ENCODE results near the gene COQ2.
A peak's percentile ranks its signal among the peaks of the same experiment; 100 is the strongest.
"Not testable (repeated sequence)": the region's sequence is repeated elsewhere in the genome, so short reads cannot be mapped to it uniquely, and the experiment has no call there.

The COQ2 gene, protein sequence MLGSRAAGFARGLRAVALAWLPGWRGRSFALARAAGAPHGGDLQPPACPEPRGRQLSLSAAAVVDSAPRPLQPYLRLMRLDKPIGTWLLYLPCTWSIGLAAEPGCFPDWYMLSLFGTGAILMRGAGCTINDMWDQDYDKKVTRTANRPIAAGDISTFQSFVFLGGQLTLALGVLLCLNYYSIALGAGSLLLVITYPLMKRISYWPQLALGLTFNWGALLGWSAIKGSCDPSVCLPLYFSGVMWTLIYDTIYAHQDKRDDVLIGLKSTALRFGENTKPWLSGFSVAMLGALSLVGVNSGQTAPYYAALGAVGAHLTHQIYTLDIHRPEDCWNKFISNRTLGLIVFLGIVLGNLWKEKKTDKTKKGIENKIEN

DNA sequence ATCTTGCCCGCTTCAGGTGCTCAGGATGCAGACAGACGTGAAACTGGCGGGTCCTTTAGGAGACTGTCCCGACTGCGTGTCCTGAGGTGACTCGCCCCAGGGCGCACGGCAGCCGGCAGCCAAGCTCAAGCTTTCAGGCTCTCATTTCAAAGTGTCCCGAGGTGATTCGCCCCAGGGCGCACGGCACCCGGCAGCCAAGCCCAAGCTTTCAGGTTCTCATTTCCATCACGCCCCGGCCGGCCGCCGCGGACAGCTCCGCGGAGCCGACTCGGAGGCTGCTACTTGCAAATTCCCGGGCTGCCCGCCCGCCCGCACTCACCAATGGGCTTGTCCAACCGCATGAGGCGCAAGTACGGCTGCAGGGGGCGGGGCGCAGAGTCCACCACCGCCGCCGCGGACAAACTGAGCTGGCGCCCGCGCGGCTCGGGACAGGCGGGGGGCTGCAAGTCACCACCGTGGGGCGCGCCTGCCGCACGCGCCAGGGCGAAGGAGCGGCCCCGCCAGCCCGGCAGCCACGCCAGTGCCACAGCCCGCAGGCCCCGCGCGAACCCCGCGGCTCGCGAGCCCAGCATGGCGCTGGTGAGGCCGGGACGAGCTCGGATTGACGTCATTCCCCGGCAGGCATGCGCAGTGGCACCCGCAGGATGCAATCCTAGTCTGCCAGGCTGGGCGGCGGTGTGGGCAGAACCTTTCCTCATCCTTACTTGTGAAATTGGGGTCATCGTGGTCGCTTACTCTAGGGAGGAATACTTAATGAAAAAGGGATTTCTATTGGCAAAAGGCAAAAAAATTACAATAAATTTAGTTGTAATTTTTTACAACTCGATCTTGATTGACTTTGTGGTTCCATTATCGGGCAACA, at the start of gene COQ2:
COQ2 (minus strand) TSS at position 606 of the 862 bp plus-strand sequence; CDS start at position 572, 34 bp downstream.
- DNase-seq (ENCODE audit: low read depth in 1 of 2, low spot score in 1 of 2): peak; percentile 83 to 92

DNA sequence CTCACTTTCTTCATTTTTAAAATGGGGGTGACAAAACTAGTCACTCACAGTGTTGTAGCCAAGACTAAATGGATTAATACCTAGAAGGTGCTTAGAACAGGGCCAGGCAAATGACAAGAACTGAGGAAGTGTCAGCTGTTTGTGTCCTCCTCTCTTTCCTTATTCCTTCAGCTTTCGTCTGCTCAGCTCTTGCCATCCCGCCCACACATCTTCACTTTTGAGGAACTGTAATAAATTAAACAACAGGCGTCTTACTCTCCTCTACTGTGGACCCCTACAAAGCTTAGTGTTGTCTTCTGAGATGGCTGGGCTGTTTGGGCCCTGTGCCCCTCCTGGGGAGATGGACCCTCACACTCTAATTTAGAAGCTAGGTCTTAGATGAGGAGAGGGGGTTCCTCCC, 47.4 kb upstream of the COQ2 start:
- no peak for DNase-seq (ENCODE audit: low read depth in 1 of 2, low spot score in 1 of 2)

DNA sequence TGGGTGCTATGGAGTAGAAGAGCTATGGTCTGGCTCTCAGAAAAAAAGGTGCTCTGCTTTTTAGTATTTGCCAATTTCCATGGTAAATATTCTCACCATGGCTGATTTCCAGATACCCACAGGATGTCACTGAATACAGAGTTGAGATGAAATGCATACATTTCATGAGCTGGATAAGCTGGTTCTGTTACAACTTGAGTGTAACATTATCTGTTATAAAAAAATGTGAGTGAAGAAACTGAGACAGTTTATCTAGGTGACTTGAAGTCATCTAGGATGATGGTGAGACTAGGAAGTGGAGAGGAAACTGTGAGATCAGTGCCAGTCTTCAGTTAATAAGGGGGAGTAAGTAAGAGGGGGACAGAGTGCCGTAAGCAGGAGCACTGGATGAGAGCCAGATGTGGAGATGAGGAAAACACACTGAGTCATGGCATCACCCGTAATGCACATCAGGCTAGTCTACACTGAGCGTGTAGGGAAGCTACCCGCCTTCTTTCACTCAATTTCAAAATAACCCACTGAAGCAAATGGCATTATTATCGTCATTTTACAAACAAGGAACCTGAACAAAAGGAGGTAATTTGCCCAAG, 45.0 kb upstream of the COQ2 start:
- DNase-seq (ENCODE audit: low read depth in 1 of 2, low spot score in 1 of 2): no peak

DNA sequence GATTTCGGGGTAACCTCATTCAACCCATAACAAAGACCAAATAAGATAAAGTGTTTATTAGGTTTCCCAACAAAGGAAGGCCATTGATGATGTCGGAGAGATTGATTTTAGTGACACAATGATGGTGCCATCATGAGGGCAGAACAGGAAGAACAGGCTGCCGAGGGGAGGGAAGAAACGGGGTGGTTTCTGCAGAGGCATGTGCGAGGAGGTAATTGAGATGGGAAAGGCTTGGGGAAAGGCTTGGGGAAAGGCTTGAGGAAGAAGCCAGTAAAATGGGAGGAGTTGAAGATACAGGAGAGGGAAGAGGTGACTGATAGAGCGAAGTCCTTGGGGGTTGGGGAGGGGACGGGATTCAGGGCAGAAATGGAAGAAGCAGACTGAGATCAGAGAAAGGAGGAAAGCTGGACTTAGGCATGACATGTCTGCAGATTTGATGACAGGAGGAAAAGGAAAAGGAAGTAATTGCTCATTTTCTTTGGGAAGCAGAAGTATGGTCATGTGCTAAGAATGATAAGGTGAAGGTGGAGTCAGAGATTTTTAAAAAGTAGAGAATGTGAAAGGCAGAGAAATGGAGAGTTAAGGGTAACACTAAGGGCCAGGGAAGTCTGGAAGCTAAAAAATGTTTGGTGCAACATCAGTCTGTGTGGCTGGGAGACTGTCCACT, 44.1 kb upstream of the COQ2 start:
- no peak for DNase-seq (ENCODE audit: low read depth in 1 of 2, low spot score in 1 of 2)

DNA sequence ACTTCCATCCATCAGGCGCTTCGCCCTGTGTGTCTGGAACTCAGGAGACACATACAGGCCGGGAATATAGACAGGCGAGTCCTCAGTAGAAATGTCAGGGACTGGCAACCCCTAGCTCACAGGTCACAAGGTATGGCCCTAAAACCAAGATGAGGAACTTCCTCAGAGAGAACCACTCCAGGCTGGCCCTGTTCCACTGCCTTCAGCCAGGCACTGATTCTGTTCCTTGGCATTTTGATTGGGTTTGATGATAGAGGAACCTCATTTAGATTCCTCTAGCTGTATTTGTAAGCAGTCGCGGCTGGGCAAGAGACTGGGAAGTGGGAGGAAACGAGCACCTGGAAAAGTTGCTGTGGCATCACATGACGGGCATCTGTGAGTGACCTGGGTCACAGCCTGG, 41.9 kb upstream of the COQ2 start:
- DNase-seq (ENCODE audit: low read depth in 1 of 2, low spot score in 1 of 2): no peak

DNA sequence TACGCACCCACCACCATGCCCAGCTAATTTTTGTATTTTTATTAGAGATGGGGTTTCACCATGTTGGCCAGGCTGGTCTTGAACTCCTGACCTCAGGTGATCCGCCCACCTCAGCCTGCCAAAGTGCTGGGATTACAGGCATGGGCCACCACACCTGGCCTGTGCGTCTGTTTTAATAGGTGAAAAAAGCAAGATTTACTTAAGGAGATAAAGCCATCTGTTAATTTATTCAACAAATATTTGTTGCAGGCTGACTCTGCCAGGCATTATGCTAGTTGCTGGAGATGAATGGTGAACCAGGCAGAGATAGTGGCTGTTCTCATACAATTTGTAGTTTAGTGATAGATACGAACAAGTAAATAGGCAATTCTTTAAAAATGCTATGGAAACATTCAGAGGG, 40.7 kb upstream of the COQ2 start:
- not testable (repeated sequence) for DNase-seq (ENCODE audit: low read depth in 1 of 2, low spot score in 1 of 2)

DNA sequence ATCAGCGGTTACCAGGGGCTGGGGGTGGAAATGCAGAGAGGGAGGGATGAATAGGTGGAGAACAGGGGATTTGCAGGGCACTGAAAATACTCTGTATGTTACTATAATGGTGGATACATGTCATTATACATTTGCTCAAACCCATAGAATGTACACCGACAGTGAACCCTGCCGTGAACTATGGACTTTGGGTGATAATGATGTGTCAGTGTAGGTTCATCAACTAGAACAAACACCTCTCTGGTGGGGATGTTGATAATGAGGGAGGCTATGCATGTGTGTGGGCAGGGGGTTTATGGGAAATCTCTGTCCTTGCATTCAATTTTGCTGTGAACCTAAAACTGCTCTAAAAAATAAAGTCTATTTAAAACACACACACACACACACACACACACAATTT, 38.5 kb upstream of the COQ2 start:
- DNase-seq (ENCODE audit: low read depth in 1 of 2, low spot score in 1 of 2): no peak

DNA sequence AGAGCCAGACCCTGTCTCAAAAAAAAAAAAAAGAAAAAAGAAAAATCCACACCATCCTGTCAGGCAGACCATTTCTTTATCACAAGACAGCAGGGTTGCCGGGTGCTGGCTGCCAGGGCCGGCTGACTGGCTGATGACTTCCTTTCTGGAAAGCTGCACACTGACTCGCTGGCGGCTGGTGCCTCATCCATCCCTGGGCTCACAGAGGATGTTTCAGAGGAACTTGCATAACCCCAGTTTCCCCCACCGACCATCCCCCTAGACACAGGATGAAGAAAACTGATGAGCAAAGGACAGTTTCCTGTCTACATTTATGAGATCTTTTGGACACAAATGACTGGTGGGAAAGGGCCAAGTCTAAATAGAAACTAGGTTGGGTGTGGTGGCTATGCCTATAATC, 36.0 kb upstream of the COQ2 start:
- no peak for DNase-seq (ENCODE audit: low read depth in 1 of 2, low spot score in 1 of 2)

DNA sequence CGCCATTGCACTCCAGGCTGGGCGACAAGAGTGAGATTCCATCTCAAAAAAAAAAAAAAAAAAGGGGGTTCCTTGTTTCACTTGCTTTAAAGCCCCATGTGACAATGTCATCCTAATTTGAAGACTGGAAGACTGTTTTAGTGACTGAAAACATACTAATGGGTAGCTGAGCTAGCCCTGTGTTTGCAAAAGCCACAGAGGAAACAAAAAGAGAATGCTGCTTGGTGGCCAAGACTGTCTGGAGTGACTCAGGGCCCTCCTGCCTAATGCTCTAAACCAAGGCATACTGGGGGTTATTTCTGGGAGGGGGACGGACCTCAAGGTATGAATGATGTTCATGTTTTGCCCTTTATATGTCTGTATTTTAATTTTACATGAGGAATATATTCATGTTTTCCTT, 34.1 kb upstream of the COQ2 start:
- no peak for DNase-seq (ENCODE audit: low read depth in 1 of 2, low spot score in 1 of 2)

DNA sequence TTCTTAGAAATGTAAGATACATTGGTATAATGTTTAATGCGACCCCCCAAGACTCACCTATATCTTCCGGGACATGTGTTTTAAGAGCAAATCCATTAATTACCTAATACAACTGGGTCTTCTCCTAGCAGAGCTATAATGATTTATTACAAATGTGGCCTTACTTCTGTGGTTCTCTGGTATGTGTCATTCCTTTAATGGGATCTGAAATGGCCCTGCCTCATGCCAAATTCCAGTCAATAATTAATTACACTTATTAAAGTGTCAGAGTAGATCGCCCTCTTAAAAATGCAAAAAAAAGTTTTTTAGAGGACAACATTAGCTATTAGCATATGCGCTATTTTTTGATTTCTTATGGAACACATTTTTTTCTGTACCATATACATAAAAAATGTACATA, 33.1 kb upstream of the COQ2 start:
- no peak for DNase-seq (ENCODE audit: low read depth in 1 of 2, low spot score in 1 of 2)

DNA sequence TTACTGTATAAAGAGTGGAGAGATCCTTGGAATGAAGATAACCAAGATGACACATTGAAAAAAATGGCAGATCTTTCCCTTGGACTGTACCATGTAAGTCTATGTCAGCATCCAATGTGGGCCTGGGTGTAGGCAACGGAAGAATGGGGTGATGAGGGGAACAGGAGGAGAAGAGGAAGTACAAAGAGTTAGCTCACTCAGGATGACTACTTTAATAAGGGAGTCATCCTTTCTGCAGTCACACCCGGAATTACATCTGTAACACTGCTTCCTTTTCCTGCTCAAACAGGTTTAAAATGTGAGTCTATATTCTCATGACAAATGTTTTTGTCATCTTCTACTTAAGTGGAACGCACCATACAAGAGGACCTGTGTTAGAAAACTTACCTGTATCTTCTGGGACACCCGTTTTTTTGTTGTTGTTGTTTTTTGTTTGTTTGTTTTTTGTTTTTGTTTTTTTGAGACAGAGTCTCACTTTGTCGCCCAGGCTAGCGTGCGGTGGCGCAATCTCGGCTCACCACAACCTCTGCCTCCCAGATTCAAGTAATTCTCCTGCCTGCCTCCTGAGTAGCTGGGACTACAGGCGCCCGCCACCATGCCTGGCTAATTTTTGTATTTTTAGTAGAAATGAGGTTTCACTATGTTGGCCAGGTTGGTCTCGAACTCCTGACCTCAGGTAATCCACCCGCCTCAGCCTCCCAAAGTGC, 32.0 kb upstream of the COQ2 start:
- no peak for DNase-seq (ENCODE audit: low read depth in 1 of 2, low spot score in 1 of 2)

DNA sequence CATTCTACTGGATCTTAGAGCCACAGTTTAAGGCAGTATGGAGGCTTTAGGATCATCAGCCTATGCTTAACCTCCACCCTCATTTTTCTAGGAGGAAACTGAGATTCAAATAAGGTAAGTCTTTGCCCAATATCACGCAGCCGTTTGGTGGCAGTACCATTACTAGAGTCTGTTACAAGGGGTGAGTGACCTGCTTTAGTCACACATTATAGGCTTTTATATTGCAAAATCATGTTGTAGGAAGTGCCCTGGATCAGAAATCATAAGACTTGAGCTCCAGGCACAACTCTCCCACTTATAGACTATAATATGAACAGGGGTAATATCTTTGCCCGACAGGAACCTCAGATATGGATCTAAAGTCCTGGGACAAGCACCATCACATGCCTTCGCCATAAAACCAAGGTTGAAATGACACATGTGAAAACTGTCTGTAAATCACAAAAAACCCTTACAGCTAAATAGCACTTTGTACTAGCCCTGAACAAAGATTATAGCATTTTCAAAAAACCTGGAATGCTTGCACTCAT, 30.8 kb upstream of the COQ2 start:
- DNase-seq (ENCODE audit: low read depth in 1 of 2, low spot score in 1 of 2): no peak

DNA sequence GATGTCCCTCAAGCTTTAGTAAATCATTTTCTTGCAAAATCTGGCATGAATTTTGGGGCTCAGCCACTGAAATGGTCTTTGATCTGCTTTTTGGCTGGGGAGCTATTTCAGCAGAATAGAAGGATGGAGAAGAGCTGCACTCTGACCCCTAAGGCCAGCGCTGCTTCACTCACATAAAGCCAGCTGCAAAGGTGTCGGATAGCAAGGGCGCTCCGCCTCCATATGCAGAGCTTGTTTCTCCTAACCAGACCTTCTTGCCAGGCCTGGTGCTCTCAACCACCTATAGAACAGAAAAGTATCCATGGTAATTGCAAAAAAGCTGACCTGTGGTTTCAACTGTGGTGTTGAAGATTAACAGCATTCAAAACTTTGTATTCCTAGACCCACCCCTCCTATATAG, 24.1 kb upstream of the COQ2 start:
- DNase-seq (ENCODE audit: low read depth in 1 of 2, low spot score in 1 of 2): no peak

DNA sequence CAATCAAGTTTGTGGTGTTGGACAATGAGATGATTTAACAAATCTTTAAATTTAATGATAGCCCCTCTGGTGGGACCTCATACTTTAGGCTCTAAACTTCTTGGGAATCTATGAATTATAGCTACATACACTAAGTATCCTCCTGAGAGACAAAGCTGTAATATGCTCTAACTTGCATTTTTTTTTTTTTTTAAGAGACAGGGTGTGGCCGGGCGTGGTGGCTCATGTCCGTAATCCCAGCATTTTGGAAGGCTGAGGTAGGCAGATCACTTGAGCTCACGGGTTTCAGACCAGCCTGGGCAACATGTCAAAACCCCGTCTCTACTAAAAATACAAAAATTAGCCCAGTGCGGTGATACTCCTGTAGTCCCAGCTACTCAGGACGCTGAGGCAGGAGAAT, 23.3 kb upstream of the COQ2 start:
- DNase-seq (ENCODE audit: low read depth in 1 of 2, low spot score in 1 of 2): no peak

DNA sequence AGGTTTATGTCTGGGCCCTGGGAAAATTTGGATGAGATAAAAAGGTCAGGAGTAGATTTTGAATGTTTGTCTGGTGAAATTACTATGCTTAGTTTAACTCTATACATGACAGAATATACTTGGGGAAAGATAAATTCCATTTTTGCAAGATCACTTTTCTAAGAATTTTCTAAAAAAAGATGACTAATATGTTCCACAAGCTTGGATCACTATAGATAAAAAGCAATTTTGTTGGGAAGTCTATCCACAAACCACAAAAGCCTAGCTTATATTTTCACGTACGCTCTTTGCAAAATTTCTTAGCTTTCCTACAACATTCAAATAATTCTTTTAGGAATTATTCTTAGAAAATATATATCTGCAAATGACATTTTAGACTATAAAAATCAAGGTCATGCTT, 20.6 kb upstream of the COQ2 start:
- no peak for DNase-seq (ENCODE audit: low read depth in 1 of 2, low spot score in 1 of 2)

DNA sequence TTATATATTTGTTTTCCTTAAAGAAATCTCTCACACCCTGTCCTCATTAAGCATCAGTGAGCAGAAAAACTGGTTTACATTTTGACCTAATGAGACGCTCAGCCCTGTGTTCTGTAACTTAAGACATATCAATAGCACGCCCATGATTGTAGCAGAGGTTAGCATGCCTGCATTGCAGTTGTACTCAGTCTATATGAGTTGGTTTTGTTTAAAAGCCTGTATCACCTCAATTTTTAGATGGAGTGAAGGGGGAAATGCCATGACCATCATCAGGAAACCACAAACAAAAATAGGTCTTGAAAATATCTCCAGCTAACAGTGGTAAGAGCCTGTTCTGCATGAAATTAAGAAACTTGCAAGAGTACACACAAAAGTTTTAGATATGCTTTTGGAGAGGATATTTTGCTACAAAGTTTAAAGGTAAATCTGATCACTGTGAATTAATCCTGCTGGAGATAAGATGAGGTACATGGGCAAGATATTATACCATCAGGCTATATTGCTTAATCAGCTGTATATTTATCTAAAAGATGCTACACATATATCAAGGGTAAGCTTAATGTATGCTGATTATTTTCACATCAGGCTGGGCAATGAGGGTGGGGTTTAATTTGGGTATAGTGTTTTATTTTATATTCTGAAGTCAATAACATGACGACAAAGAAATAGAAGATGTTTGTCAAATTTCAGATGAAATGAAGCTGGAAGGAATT, 13.1 kb upstream of the COQ2 start:
- no peak for DNase-seq (ENCODE audit: low read depth in 1 of 2, low spot score in 1 of 2)

DNA sequence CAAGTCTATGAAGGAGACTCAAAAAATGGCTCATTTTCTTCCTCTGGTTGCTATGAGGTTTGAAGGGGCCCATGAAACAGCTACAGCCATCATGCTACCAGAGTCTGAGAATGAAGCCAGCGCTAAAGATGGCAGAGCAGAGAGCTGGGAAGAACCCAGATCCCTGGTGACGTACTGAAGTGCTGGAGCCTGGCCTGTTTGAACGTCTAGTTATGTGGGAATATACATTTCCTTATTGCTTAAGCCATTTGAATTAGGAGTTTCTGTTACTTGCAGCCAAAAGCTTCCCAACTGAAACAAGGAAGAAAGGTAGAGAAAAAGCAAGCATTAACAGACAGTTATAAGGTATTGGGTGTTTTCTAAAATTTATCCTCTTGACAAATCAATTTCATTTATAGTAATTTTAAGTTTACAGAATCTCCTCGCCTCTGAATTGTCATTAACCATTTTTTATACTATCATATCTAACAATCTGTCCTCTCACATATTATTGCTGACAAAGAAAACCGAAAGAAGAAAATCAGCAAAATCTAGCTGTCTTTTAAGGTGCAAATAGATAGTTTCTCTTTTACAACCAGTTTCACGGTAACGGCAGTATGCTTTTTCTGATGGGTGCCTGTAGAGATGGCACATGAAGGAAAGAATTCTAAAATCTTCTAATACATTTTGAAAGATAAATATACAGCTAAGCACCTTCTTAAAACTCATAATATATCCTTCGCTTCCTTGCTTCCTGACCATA, 8.9 kb upstream of the COQ2 start:
- DNase-seq (ENCODE audit: low read depth in 1 of 2, low spot score in 1 of 2): no peak

DNA sequence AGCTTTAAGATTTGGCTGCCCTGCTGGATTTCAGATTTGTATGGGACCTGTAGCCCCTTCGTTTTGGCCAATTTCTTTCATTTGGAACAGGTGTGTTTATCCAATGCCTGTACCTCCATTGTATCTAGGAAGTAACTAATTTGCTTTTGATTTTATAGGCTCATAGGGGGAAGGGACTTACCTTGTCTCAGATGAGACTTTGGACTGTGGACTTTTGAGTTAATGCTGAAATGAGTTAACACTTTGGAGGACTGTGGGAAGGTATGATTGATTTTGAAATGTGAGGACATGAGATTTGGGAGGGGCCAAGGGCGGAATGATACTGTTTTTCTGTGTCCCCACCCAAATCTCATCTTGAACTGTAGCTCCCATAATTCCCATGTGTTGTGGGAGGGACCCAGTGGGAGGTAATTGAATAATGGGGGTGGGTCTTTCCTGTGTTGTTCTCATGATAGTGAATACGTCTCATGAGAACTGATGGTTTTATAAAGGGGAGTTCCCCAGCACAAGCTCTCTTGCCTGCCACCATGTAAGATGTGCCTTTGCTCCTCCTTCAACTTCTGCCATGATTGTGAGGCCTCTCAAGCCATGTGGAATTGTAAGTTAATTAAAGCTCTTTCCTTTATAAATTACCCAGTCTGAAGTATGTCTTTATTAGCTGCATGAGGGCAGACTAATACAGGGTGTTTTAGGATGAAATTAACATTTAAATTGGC, 5.6 kb upstream of the COQ2 start:
- DNase-seq (ENCODE audit: low read depth in 1 of 2, low spot score in 1 of 2): not testable (repeated sequence)

DNA sequence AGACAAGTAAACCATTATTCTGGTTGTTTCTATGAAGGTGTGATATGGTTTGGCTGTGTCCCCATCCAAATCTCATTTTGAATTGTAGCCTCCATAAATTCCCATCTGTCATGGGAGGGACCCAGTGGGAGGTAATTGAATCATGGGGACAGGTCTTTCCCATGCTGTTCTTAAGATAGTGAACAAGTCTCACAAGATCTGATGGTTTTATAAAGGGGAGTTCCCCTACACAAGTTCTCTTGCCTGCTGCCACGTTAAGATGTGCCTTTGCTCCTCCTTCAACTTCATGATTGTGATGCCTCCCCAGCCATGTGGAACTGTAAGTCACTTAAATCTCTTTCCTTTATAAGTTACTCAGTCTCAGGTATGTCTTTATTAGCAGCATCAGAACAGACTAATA, 3.8 kb upstream of the COQ2 start:
- DNase-seq (ENCODE audit: low read depth in 1 of 2, low spot score in 1 of 2): not testable (repeated sequence)
